NCI-H460 (cell line): ENCODE results near the gene STRIP2. TPM values are rescaled to one million over a fixed set of nuclear protein-coding genes. Genes with fewer than 3 reads are reported as not detected.
"Not testable (repeated sequence)": the region's sequence is repeated elsewhere in the genome, so short reads cannot be mapped to it uniquely, and the experiment has no call there.

Source experiments
- DNase-seq: peaks from one replicate; pipeline ENCODE4 v3.0.0-alpha.2; 2016; ENCODE audit warnings: low read depth; ENCODE audit errors: extremely low read depth
- polyA plus RNA-seq: library from polyadenylated mRNA; depleted of rRNA; stranded (reverse); fragments of >200 nt; gene quantifications from 2 replicates; pipeline ENCODE4 v1.2.3, GENCODE V29; 2014; cell fraction: nucleus; rRNA removed
- total RNA-seq: library from RNA; depleted of rRNA; stranded (reverse); fragments of >200 nt; shearing (Covaris generic); gene quantifications from 2 replicates; pipeline ENCODE4 v1.2.3, GENCODE V29; 2014; rRNA removed

Gene STRIP2
- total RNA-seq: 1.0 and 1.7 TPM in 2 replicates
- polyA plus RNA-seq: 14.2 and 18.3 TPM in 2 replicates

DNA sequence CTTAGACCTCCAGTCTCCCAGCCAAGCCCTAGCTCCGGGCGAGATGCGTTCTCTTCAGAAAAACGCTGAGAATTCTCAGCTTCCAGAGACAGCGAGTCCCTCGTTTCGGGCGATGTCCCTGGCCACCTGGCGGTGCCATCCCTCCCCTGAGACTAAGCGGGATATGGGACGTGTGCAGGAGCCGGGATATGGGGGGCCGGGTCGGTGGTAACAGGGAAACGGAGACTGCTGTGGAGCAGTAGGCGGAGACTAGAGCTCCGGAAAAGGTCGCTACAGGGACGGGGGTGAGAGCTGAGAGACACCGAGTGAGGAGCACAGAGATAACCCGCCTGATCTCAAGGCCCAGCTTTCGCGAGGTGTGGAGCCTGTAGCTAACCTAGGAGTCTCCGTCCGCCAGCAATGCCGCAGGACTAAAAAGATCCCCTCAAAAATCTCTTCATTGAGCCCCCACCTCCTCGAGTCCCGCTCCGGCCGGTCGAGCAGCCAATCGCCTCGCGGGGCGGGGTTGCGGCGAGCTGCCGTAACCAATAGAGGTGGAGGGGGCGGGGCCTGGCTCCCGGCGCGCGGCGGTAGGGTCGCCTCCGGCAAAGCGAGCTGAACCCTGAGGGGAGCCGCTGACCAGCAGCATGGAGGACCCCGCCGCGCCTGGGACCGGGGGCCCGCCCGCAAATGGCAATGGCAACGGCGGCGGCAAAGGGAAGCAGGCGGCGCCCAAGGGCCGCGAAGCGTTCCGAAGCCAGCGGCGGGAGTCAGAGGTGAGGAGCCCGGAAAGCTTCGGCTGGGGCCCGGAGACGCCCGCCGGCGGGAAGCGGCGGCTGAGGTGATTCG lies at the start of gene STRIP2:
STRIP2 (plus strand) TSS at position 586 of the 828 bp plus-strand sequence; CDS start at position 627, 41 bp downstream.
- DNase-seq: peak; percentile 75

GRCh38 chr7:129385116-129385515 lies 49.1 kb upstream of the STRIP2 start:
- no peak for DNase-seq

- DNase-seq: no peak
These were observed 48.6 kb upstream of the STRIP2 start for GRCh38 chr7:129385598-129385997.

DNA sequence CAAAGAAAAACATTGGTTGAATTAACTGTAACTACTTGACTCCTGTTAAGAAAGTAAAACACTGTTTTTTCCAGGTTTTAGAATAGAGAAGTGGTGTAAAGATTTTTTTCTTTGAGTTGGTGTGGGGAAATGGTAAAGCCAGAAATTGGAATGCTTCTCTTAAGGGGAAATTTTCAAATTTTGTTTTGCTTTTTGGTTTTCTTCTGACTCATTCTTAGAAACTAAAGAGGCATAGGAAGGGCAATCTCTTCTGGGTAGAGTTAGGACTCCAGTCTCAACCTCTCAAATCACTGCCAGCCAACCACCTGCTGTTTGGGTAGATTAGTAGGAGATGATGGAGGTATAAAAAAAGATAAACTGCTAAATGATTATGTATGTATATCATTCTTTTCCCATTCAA lies 47.7 kb upstream of the STRIP2 start:
- no peak for DNase-seq

DNA sequence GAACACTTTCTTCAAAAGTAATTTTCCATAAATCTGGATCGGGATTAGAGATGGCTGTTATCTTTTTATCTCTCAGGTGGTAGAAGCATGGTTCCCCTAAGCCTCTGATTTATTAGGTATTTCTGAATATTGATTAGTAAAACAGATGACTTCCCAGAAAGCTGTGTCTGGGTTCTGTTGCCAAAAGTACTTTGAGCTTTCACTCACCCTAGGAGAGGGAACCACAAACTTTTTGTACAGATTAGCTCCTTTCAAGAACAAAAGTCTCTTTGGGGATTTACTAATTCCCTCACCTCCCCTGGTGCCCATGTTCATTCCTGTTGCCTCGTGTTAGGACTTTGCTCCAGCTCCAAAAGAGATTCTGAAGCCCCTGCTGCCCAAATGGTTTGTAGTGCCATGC lies 46.7 kb upstream of the STRIP2 start:
- DNase-seq: no peak

- DNase-seq: no peak
These were observed 45.7 kb upstream of the STRIP2 start for GRCh38 chr7:129388333-129389098.

DNA sequence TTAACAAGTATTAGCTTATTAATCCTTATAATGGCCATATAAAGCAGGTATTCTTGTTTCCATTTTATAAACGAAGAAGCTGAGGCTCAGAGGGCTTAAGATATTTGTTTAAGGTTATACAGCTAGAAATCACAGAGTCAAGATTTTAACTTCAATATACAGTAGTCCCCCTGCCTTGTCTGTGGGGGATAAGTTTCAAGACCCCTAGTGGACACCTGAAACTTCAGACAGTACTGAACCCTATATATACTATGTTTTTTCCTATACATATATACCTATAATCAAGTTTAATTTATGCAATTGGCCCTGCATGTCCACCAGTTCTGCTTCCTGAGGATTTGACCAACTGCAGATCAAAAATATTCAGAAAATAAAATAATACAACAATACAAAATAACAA lies 44.4 kb upstream of the STRIP2 start:
- DNase-seq: no peak

- DNase-seq: no peak
These were observed 43.9 kb upstream of the STRIP2 start for GRCh38 chr7:129390314-129390713.

GRCh38 chr7:129391546-129392171 lies 42.6 kb upstream of the STRIP2 start:
- no peak for DNase-seq

GRCh38 chr7:129393255-129393654 lies 41.0 kb upstream of the STRIP2 start:
- DNase-seq: no peak

GRCh38 chr7:129394101-129394500 lies 40.1 kb upstream of the STRIP2 start:
- no peak for DNase-seq

GRCh38 chr7:129394982-129395914 lies 39.0 kb upstream of the STRIP2 start:
- no peak for DNase-seq

GRCh38 chr7:129401228-129401966 lies 32.8 kb upstream of the STRIP2 start:
- DNase-seq: peak; percentile 28

DNA sequence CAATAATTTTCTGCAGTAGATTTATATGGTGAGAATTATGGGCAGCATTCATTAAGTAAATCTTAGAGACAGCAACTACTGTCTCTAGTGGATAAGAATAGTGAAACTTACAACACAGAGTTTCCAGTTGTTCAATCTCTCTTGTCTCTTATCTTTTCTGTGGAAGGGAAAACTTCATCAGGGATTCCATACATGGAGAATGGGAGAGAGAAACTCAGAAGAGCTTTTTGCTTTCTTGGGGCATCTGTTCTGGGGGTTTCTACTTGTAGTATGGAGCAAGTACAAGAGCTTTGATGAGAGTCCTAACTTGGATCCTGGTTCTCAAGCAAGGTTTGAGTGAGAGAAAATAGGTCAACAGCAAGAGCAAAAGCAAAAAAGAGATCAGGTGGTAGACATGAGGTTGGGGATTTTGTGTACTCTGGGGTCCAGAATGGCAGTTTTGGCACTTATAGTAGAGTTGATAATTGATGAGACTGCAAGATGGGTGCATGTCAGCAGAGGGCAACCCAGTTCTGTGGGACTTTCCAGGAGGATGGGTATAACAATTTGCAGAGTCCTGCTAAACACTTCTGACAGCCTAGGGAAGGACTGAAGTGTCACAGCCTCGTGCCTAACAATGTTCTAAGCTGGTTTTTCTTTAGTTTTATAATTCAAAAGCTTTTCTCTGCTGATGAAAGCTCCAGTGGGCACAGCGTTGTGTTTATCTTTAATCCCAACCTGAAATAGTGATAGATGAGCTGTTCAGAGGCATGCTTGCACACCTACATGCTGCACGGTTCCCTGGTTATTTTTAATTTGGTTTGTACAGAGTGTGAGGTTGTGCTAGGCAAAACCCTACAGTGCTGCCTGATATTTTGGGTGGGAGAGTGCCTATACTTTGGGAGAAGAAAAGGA lies 32.0 kb upstream of the STRIP2 start:
- DNase-seq: no peak

DNA sequence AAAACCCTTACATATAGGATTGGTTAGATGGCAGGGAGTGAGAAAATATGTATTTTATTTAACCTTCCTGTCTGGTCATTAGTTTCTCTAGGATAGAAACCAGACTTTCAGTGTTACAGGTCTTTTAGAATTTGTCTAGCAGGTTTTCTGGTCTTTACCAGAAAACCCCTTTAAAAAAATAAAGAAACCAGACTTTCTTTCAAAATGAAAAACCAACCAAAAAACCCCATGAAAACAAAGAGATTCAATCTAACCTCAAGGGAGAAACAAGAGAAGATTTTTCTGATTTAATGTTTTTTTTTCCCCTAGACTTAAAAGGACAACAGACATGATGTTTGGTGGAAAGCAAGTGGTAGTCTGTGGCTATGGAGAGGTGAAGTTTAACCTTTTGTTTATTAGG lies 28.7 kb upstream of the STRIP2 start:
- no peak for DNase-seq

GRCh38 chr7:129410238-129410637 lies 24.0 kb upstream of the STRIP2 start:
- not testable (repeated sequence) for DNase-seq

DNA sequence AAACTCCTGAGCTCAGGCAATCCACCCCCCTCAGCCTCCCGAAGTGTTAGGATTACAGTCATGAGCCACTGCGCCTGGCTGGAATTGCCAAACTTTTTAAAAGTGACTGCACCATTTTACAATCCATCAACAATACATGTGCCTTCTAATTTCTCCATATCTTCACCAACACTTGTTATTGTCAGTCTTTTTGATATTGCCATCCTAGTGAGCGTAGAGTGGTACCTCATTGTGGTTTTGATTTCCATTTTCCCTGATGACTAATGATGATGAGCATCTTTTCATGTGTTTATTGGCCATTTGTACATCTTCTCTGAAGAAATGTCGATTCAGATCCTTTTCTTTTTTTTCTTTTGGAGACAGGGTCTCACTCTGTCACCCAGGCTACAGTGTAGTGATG lies 21.7 kb upstream of the STRIP2 start:
- DNase-seq: no peak

GRCh38 chr7:129417073-129417472 lies 17.2 kb upstream of the STRIP2 start:
- no peak for DNase-seq
